ENCODE data around the gene CARD10. TPM values are rescaled to one million over a fixed set of nuclear protein-coding genes. Genes with fewer than 3 reads are reported as not detected.

The CARD10 gene
- total RNA-seq, 1 experiment from 2014 or later, result 17.7 TPM

DNA sequence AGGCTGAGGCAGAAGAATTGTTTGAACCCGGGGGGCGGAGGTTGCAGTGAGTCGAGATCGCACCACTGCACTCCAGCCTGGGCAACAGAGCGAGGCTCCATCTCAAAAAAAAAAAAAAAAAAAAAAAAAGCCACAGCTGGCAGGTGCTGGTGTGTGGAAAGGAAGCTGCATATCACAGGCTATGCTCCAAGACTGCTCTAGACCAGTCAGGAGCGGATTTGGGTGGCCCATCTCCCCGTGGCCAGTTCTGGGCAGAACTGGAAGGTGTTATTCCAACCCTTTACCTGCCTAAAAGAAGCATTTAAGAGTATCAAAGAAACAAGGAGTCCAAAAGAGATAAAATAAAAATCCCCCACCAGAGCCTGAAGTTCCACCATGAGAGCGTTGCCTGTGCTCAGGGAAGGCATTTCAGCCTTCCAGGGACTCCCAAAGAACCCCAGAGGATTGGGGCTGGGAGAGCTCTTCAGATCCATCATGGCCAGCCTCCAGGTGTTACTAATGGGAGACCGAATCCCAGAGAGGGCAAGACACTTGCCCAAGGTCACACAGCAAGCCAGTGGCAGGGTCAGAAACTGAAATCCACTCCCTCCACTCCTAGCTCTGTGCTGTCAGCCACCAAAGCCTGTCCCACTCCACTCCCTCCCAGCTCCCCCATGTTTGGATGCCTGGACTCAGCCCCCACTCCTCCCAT lies 47.3 kb downstream of the CARD10 start:
- no peak overlapping the region for H3K4me2 ChIP-seq (ENCODE audit: insufficient read depth, insufficient read length, low read length)
- Mint-ChIP-seq H3K27me3 (ENCODE audit: low read depth) (peaks cover 25% of the 10 kb centered on the region), H3K9me3 (no peaks in the 10 kb centered on the region), H3K27ac (no peak overlapping the region; a peak in 1 of 7 replicates), H3K36me3 (ENCODE audit: insufficient read depth in 1 of 3, low read depth in 3 of 3) (no peaks in the 10 kb centered on the region), H3K4me1 (peaks cover 2 to 24% of the 10 kb centered on the region in 2 experiments; a peak in 3 of 4 replicates), H3K4me3 (no peak overlapping the region)
- H3K27me3 ChIP-seq (ENCODE audit: insufficient read depth, low read length), result no peaks in the 10 kb centered on the region
- no peak overlapping the region for H3T11ph ChIP-seq (ENCODE audit: low read length)
- H3K14ac ChIP-seq (ENCODE audit: insufficient read depth, low read length), result no peak overlapping the region; the same call in 1 of the 2 replicates
- no peak for DNase-seq
- H4K91ac ChIP-seq (ENCODE audit: insufficient read length, low read depth, low read length), result no peak overlapping the region
- no peak overlapping the region for H3K18ac ChIP-seq (ENCODE audit: insufficient read length, low read depth, low read length)
- H3K4me1 ChIP-seq (ENCODE audit: insufficient read depth, low read length), result no peaks in the 10 kb centered on the region; the same call in 1 of the 2 replicates
- no peak overlapping the region for H2BK12ac ChIP-seq (ENCODE audit: insufficient read length, low read depth, low read length)
- TF ChIP-seq, protein P1, sequence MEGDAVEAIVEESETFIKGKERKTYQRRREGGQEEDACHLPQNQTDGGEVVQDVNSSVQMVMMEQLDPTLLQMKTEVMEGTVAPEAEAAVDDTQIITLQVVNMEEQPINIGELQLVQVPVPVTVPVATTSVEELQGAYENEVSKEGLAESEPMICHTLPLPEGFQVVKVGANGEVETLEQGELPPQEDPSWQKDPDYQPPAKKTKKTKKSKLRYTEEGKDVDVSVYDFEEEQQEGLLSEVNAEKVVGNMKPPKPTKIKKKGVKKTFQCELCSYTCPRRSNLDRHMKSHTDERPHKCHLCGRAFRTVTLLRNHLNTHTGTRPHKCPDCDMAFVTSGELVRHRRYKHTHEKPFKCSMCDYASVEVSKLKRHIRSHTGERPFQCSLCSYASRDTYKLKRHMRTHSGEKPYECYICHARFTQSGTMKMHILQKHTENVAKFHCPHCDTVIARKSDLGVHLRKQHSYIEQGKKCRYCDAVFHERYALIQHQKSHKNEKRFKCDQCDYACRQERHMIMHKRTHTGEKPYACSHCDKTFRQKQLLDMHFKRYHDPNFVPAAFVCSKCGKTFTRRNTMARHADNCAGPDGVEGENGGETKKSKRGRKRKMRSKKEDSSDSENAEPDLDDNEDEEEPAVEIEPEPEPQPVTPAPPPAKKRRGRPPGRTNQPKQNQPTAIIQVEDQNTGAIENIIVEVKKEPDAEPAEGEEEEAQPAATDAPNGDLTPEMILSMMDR (conservative IDR thresholded peaks at IDR 0.05), result no peak
- H3K27ac ChIP-seq (ENCODE audit: insufficient read length, low read depth, low read length), result no peak overlapping the region
- no peak overlapping the region for H4K5ac ChIP-seq (ENCODE audit: insufficient read length, low read depth, low read length)
- no peaks in the 10 kb centered on the region for H3K79me2 ChIP-seq (ENCODE audit: insufficient read depth, low read length)
- no peak overlapping the region for H3K56ac ChIP-seq (ENCODE audit: insufficient read length, low read depth, low read length)
- H2AFZ ChIP-seq (ENCODE audit: low read length), result no peak overlapping the region
- H2BK20ac ChIP-seq (ENCODE audit: low read depth, low read length, poor library complexity, severe bottlenecking), result no peak overlapping the region
- no peaks in the 10 kb centered on the region for H3K79me1 ChIP-seq (ENCODE audit: insufficient read depth, low read depth, low read length, poor library complexity, severe bottlenecking)
- no peaks in the 10 kb centered on the region for H3K9me3 ChIP-seq (ENCODE audit: control insufficient read depth, low read depth, low read length)
- no CpG with 5 or more reads among the region's 9 CpGs for WGBS (ENCODE audit: extremely low coverage, insufficient read length, low lambda C conversion rate)
- no peak overlapping the region for H3K9ac ChIP-seq (ENCODE audit: extremely low read depth, insufficient read length, low read length)
- H2BK5ac ChIP-seq (ENCODE audit: insufficient read length, low read length), result no peak overlapping the region
- H3K4ac ChIP-seq (ENCODE audit: low read depth, low read length), result no peak overlapping the region
- H2AK5ac ChIP-seq (ENCODE audit: insufficient read length, low read length), result no peak overlapping the region
- no peak overlapping the region for H4K8ac ChIP-seq (replicated peaks; ENCODE audit: insufficient read length, low read depth, low read length)
- no peak overlapping the region for H2BK120ac ChIP-seq (ENCODE audit: low read depth, low read length, poor library complexity, severe bottlenecking)
- no peaks in the 10 kb centered on the region for H3K23me2 ChIP-seq (ENCODE audit: insufficient read length, low read depth, low read length, poor library complexity, severe bottlenecking)
- no peak overlapping the region for H3K23ac ChIP-seq (ENCODE audit: insufficient read length, low read depth, low read length)
- no peaks in the 10 kb centered on the region for H4K20me1 ChIP-seq (ENCODE audit: control insufficient read depth, insufficient read depth, insufficient read length)
- H2BK15ac ChIP-seq (ENCODE audit: low read depth, low read length), result no peak overlapping the region
